ENCODE measurements around the gene KIAA1191.

KIAA1191 gene

GRCh38 chr5:176365351-176366231 lies 4.0 kb upstream of the KIAA1191 start, which contains the start of gene ARL10:
Gene ARL10 (plus strand): TSS chr5:176365487. CDS start chr5:176365564, 77 bp downstream.
- no peak for FAIRE-seq

DNA sequence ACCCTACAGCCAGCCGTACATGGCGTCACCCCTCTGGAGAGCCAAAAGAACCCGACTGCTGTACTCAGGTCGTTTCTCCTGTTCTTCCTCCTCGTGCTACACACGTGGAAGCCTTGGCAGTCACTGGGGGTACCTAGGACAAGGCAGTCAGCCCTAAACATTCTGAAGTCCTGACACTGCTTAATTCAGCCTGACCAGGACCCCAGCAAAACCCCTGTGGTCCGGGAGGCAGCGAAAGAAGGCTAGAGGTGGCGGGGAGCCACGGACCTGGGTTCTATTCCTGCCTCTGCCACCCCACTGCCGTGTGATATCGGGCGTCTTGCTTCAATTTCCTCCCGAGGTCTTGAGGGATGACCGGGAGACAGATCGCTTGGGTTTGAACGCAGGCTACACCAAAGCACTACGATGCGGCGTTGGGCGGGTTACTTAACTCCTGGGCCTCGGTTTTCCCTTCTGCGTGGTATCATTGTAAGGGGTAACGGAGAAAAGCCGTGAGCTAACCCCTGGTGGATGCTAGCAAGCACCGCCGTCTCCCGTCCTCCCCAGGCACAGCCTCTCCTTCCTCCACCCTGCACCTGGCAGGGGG lies 3.3 kb upstream of the KIAA1191 start:
- FAIRE-seq: no peak

DNA sequence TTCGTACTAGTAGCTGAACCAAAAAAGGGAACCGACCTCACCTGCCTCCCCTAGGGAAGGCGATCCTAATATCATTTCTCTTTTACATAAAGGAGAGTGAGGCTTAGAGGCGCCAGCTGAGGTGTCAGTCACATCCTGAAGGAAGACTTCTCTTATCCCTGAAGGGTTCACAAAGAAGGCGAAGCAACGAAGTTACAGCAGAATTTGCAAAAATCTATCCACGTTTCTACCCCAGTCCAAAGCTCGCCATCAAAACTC lies 598 bp upstream of the KIAA1191 start:
- no peak for FAIRE-seq

DNA sequence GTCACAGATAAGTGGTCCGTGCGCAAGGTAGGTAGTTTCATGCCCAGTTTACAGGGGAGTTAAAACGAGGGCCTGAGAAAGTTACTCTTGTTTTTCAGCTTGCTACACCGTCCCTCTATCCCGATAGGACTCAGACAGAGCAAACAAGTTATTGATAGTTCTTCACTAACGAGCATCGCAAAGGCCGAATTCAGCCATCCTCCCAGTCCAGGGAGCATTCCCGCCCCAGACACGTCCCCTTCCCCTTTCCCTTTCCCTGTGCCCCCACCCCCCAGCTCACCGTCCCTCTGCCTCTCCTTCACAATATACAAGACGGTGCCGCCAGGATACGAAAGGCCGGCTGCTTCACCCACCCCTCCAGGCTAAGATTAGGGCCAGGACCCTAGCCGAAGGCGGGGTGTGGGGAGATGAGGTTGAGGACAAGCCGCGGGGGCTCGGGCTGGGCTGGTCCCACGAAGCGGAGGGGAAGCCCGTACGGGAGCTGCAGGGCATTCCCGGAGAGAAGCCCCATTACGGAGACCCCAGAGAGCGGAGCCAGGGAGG lies 599 bp downstream of the KIAA1191 start:
- no peak for FAIRE-seq

DNA sequence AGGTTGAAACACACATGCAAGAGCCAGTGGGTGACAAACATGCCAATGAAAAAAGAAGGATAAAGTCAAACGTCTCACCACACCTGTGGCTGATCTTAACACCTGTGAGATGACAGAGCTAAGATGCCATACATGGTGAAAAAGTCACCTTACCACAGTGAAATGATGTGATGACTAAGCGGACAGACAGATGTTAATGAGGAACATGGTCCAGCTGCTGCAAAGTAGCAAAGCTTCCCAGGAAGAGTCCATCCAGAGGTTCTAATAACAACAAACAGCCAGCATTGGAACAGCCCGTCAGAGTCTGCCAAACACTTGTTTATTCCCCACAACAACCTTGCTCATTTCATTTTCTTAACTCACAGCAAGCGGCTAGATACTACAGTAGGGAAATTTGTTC lies 1.9 kb downstream of the KIAA1191 start:
- no peak for FAIRE-seq

DNA sequence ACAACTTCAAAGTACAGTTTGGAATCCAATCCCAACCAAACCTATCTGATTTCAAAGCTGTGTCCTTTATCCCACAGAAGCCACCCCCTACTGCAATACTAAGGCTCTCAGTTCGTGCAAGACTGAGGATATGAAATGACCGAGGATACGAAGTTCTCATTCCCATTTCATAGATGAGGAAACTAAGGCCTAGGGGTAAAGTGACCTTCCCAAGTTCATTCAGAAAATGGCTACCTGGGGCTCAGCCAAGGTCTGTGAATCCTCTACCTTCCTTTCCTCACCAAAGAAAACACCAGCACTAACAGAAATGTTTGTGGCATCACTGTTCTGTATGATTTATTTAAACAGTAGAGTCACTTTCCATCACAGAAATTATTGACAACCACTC lies 5.4 kb downstream of the KIAA1191 start:
- no peak for FAIRE-seq

DNA sequence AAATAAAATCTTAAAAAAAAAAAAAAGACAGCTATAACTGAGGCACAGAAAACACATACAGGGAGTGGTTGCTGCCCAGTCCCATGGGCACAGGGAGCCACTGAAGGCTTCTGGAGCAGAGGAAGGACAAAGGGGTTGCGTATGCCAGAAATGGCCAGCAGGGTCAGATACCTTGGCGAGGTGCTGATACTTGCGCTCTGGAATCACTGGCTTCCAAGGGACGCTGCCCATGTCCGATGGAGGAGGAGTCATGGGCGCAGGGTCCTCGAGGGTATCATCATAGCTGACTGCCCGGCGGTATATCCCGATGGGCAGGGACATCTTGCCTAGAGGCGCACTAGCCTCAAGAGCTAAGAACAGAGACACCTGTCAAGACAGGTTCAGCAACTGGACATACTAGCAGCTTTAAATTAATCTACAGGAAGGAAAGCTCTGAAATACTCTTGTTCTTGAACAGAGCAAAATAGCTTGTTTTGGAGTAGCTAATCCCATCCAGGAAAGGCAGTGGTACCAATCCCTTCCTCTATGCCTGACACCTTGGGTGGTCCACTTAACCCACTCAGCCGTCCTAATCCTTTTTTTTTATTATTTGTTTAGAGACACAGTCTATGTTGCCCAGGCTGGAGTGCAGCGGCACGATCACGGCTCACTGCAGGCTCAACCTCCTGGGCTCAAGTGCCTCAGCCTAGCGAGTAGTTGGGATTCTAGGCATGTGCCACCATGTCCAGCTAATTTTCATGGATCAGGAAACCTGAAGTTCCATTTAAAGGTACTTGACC lies 6.0 kb downstream of the KIAA1191 start:
- FAIRE-seq: no peak

DNA sequence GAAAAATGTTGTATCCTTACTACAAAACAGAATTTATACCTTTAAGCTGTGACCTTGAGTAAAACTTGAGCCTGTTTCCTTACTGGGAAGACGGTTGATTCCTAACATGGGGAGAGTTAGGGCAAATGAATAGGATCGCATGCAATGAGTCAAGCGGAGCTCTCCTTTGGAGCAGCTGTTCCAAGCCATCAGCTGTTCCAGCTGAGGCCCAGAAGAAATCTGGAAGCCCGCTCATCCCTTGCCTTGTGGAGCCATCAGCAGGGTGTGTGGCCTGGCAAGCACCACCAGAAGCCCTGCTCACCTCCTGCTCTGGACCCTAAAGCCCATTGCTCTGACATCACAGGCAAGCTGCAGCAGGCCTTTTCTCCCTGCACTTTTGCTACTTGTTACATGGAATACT lies 8.0 kb downstream of the KIAA1191 start:
- no peak for FAIRE-seq

GRCh38 chr5:176352116-176352878 lies 9.3 kb downstream of the KIAA1191 start:
- FAIRE-seq: no peak

DNA sequence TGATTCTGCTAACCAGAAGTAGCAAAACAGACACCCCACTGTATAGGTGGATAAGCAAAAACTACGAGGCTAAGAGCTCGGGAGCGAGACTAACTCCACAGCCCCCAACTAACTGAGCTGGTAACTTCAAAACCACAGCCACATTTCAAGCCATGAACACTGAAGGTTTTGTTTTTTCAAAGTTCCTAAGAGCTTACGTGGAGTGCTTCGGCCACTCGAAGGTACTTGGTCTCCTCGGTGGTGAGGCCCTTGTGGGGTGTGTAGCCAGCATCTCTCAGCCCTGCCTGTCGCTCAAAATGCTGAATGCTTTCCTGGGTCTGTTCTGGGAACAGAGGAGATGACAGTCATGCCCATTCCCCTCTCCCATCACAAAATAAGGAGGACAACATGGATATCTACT lies 11.1 kb downstream of the KIAA1191 start:
- no peak for FAIRE-seq

DNA sequence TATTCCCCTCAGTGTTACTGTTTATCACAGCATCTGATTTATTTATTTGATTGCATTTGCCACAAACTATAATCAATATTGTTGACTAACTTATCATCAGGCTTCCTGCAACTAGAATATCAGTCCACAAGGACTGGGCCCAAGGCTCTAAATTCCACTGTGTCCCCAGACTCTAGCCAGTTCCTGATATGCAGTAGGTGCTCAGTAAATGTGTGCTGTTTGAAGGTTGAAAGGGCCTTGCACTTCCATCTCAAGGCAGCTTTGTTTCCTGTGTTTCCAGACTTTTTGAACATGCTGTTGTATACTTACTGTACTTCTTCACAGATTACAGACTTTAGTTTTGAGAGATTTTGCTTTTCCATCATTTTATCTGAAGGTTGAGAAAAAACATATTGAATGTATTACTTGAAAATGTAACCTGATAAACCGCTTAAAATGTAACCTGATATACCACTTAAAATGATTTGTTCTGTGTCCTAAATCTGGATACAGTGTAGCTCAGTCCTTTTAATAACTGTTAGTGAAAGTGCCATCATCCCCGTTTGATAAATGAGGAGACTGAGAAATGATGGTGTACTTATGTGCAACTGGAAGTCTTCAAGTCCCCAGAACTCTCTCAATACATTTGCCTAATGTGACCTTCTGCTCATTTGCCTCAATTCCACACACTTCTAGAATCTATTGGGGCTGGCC lies 18.7 kb downstream of the KIAA1191 start:
- FAIRE-seq: no peak

DNA sequence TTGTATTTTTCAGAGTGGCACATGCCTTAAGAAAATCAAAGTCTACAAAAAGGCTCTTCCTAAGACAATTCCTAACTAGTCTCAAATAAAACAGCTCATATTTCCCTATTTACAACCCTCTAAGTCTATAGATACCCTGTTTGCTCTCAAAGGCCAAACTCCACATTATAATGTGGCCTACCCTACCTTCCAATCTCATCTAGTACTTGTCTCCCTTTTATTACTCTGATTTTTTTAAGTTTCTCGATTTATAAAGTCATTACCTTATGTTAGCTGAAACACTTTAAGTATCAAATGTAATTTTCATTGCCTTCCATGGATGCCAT lies 19.4 kb downstream of the KIAA1191 start:
- no peak for FAIRE-seq

DNA sequence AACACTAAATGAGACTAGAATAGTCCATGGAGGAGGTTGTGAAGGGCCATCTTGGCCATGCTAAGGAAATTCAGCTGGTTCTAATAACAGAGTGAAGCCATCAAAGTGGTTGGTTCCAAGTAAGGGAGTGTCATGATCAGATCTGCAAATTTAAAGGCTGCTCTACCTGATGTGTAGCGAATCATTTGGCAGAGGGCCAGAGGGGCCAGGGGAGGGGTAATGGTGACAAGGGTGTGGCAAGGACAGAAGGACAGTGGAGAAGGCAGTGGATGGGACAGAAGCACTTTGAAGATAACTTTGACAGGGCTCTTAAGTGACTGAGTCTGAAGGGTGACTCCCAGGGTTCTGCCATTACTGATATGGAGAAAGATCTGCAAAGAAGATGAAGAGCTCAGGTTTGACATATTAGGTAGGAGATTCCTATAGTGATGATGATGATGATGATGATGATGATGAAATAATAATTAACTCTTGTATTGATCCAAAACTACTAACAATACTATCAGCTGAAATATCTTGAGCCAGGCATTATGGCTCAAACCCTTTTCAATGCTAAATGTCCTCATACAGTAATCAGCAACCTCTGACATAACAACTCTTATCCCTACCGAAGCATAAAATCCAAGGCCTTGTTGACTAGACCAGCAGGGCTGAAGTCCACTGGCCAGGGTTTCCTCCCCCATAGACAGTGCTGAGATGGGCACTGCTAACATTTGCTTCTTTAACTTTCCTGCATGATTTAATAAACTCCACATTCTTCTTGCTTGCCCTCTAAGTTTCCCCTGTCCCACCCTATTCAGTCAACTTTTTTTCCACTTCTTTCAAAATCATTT lies 20.0 kb downstream of the KIAA1191 start:
- FAIRE-seq: no peak

- no peak for FAIRE-seq
Observed at GRCh38 chr5:176339304-176339703, 22.3 kb downstream of the KIAA1191 start.

- FAIRE-seq: no peak
Observed at GRCh38 chr5:176337913-176338312, 23.7 kb downstream of the KIAA1191 start.

GRCh38 chr5:176334031-176334770 lies 27.4 kb downstream of the KIAA1191 start:
- no peak for FAIRE-seq

- no peak for FAIRE-seq
Observed at GRCh38 chr5:176320577-176320976, 41.0 kb downstream of the KIAA1191 start.

DNA sequence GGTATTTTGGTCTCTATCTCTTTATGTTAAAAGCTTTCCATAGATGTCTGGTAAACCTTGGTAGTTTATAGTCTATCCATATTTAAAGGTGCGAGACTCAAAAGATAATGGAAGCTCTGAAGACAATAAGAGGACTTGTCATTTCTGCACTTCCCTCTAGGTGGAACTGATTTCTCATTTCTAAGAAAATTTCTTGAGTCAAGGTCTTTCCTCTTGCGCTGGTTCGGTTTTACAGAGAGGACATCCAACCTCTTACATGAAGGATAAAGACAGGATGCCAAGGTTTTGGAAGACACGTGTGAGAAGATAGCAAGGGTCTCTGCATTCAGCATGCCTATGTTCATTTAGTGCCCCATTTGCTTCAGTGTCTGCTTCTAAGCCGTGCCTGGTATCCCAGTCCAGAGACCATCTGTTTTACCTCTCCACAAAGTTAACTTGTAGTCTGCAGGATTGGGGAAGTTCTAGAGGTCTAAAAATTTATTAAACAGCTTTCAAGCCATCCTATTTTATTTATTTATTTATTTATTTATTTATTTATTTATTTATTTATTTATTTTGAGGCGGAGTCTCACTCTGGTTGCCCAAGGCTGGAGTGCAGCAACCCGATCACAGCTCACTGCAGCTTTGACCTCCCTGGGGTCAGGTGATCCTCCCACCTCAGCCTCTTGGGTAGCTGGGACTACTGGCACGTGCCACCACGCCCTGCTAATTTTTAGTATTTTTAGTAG lies 41.6 kb downstream of the KIAA1191 start:
- peak; percentile 65 for FAIRE-seq

- FAIRE-seq: no peak
Observed at GRCh38 chr5:176317534-176318374, 43.8 kb downstream of the KIAA1191 start.

Data from TTC549 (cell line).